ENCODE results near the gene PLA1A. TPM values are rescaled to one million over a fixed set of nuclear protein-coding genes. Genes with fewer than 3 reads are reported as not detected.

PLA1A gene
- total RNA-seq, 5 donors from 2014 or later (not counting 1 experiment from before 2014, with no cell fraction given), result not detected

DNA sequence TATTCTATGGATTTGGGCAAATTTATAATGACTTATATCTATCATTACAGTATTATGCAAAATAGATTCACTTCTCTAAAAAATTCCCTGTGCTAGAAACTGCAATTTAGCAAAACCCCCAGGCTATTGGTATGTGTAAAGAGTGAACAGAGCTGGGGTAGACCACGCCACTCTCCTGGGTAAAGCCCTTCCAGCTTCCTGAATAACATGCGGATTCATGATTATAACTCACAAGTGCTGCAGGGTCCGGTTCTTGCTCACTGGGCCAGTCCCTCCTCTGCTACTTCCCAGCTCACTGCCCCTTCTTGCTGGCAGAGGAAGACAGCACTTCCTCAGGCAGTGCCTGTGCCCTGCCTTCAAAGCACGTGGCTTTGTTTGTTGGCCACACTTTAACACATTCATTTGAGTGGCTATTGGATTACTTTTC, 42.4 kb upstream of the PLA1A start:
- H3K9me3 ChIP-seq, result no peaks in the 10 kb centered on the region
- no peak overlapping the region for H3K27ac ChIP-seq (ENCODE audit: low read length)
- 66% methylated on average over 2 of the region's 4 CpGs for WGBS (ENCODE audit: insufficient coverage)
- no peaks in the 10 kb centered on the region for H3K36me3 ChIP-seq (ENCODE audit: control insufficient read depth in 2 of 2, extremely low read depth in 1 of 2, insufficient read depth in 1 of 2, low read length in 1 of 2)
- ChIA-PET POLR2A (no interaction called here), CTCF (no interaction called here)
- H3K4me1 ChIP-seq (ENCODE audit: control insufficient read depth in 1 of 2, extremely low read depth in 1 of 2, insufficient read depth in 2 of 2, low read length in 2 of 2), result peaks cover 0 to 4% of the 10 kb centered on the region in 2 experiments
- H3K4me1 Mint-ChIP-seq, result peaks cover 10 to 33% (median 21%) of the 10 kb centered on the region in 3 donors
- no peaks in the 10 kb centered on the region for H3K9me3 Mint-ChIP-seq
- H3K4me3 Mint-ChIP-seq, result no peak overlapping the region
- ATAC-seq (replicated peaks in 1 of 4), result no peak
- H3K27ac Mint-ChIP-seq, result no peak overlapping the region
- peak in 1 of 35 experiments; percentile 12 for DNase-seq
- H3K36me3 Mint-ChIP-seq, result no peaks in the 10 kb centered on the region
- no peaks in the 10 kb centered on the region for H3K27me3 ChIP-seq (replicated peaks in 1 of 2; ENCODE audit: control insufficient read depth in 2 of 2, extremely low read depth in 1 of 2, insufficient read depth in 2 of 2, low read length in 1 of 2)
- H3K27me3 Mint-ChIP-seq, result peaks cover 0 to 3% of the 10 kb centered on the region in 2 donors
- no peak overlapping the region for H3K4me3 ChIP-seq (ENCODE audit: control insufficient read depth in 1 of 2, extremely low read depth in 1 of 2, low read length in 1 of 2)

DNA sequence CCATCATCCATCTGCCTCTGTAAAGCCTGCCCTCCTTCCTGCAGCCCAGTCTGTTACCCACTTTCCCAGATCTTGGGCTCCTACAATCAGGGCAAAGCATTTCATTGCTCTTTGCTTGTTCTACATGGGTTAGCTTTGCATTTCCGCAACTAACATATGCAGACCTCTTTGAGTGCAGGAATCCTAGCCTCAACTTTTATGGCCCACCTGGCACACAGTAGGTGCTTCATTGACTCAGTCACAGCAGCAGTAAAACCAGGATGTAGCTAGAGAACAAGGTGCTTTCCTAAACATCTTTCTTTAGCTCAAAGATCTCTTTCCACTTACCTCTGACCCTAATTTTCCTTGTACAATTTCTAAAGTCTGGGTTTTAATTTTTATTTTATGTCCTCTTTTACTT, 41.8 kb upstream of the PLA1A start:
- Histone ChIP-seq H3K27ac (ENCODE audit: low read length) (no peak overlapping the region), H3K27me3 (replicated peaks in 1 of 2; ENCODE audit: control insufficient read depth in 2 of 2, extremely low read depth in 1 of 2, insufficient read depth in 2 of 2, low read length in 1 of 2) (no peaks in the 10 kb centered on the region), H3K4me3 (ENCODE audit: control insufficient read depth in 1 of 2, extremely low read depth in 1 of 2, low read length in 1 of 2) (no peak overlapping the region), H3K4me1 (ENCODE audit: control insufficient read depth in 1 of 2, extremely low read depth in 1 of 2, insufficient read depth in 2 of 2, low read length in 2 of 2) (peaks cover 0 to 4% of the 10 kb centered on the region in 2 experiments), H3K9me3 (no peaks in the 10 kb centered on the region), H3K36me3 (ENCODE audit: control insufficient read depth in 2 of 2, extremely low read depth in 1 of 2, insufficient read depth in 1 of 2, low read length in 1 of 2) (no peaks in the 10 kb centered on the region)
- POLR2A ChIA-PET, result no interaction called here
- H3K27ac Mint-ChIP-seq, result no peak overlapping the region
- no peak overlapping the region for H3K4me3 Mint-ChIP-seq
- no peak for DNase-seq
- H3K36me3 Mint-ChIP-seq, result no peaks in the 10 kb centered on the region
- H3K9me3 Mint-ChIP-seq, result no peaks in the 10 kb centered on the region
- peaks cover 10 to 33% (median 21%) of the 10 kb centered on the region in 3 donors for H3K4me1 Mint-ChIP-seq
- 90% methylated on average over 1 of the region's 1 CpG for WGBS (ENCODE audit: insufficient coverage)
- CTCF ChIA-PET, result interaction anchor here in 1 of 2 donors (0.7 kb wide), 1 partner anchor 210 kb away, joined by 7 read pairs; no protein-coding TSS in a partner anchor
- ATAC-seq (replicated peaks in 1 of 4), result no peak
- H3K27me3 Mint-ChIP-seq, result peaks cover 0 to 3% of the 10 kb centered on the region in 2 donors

DNA sequence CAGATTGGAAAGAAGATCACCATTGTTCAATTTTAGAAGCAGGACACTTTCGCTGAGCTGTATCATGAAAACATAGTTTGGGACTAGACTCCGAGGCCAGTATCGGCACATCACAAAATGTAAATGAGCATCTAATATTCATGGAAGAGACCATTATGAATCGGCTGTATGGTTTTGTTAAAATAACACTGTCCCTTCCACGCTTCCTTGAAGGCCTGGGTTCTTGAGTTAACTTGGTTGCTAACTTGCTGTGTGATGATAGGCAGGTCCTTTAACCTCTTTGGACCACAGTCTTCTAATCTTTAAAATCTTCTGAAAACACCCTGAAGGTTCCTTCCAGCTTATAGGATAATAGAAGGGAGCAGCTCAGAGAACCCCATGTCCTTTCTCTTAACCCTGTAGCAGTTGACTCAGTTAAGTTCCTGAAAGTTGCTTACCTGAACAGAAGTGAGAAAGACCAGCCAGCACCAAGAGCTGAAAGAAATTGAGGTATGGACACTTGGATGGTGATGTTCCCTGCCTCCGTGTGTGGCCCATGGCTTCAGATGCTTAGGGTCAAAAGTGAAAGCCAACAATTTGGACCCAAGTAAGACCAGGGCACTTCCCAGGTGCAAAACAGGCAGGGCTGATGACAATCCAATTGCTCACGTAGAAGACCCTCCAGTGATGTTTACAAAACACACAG, 40.4 kb upstream of the PLA1A start:
- Histone ChIP-seq H3K36me3 (ENCODE audit: control insufficient read depth in 2 of 2, extremely low read depth in 1 of 2, insufficient read depth in 1 of 2, low read length in 1 of 2) (no peaks in the 10 kb centered on the region), H3K4me1 (ENCODE audit: control insufficient read depth in 1 of 2, extremely low read depth in 1 of 2, insufficient read depth in 2 of 2, low read length in 2 of 2) (peaks cover 0 to 6% of the 10 kb centered on the region in 2 experiments), H3K27ac (ENCODE audit: low read length) (no peak overlapping the region), H3K27me3 (replicated peaks in 1 of 2; ENCODE audit: control insufficient read depth in 2 of 2, extremely low read depth in 1 of 2, insufficient read depth in 2 of 2, low read length in 1 of 2) (no peaks in the 10 kb centered on the region), H3K9me3 (no peaks in the 10 kb centered on the region), H3K4me3 (ENCODE audit: control insufficient read depth in 1 of 2, extremely low read depth in 1 of 2, low read length in 1 of 2) (no peak overlapping the region)
- Mint-ChIP-seq H3K36me3 (no peaks in the 10 kb centered on the region), H3K27ac (no peak overlapping the region), H3K4me3 (peak overlapping the region in 1 of 3 donors; percentile 1), H3K4me1 (peaks cover 11 to 33% (median 24%) of the 10 kb centered on the region in 3 donors), H3K9me3 (no peaks in the 10 kb centered on the region), H3K27me3 (peaks cover 0 to 3% of the 10 kb centered on the region in 2 donors)
- DNase-seq, result no peak
- 86% methylated on average over 2 of the region's 7 CpGs for WGBS (ENCODE audit: insufficient coverage)
- ATAC-seq (replicated peaks in 1 of 4), result no peak
- POLR2A ChIA-PET, result no interaction called here
- CTCF ChIA-PET, result interaction anchor here in 1 of 2 donors (0.6 kb wide), 1 partner anchor 710 kb away, joined by 3 read pairs; no protein-coding TSS in a partner anchor

DNA sequence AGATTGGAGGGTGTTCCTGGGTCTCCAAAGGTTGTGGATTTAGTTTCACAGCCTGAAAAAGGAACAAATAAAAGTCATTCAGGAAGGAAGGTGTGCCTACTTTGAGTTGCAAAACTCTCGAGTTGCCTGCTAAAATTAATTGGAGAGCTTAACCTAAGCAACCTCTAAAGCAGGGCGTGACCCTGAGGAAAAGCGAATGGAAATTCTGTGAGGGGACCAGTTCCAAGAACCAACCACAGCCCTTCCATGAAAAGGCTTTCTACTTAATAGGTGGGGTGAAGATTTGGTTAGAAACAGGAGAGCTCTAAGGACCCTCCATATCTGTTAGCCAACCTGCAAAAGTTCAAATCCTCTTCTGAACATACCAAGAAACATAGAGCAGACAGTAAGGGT, 39.8 kb upstream of the PLA1A start:
- Histone ChIP-seq H3K36me3 (ENCODE audit: control insufficient read depth in 2 of 2, extremely low read depth in 1 of 2, insufficient read depth in 1 of 2, low read length in 1 of 2) (no peaks in the 10 kb centered on the region), H3K4me3 (ENCODE audit: control insufficient read depth in 1 of 2, extremely low read depth in 1 of 2, low read length in 1 of 2) (no peak overlapping the region), H3K4me1 (ENCODE audit: control insufficient read depth in 1 of 2, extremely low read depth in 1 of 2, insufficient read depth in 2 of 2, low read length in 2 of 2) (peaks cover 0 to 11% of the 10 kb centered on the region in 2 experiments), H3K9me3 (no peaks in the 10 kb centered on the region), H3K27me3 (replicated peaks in 1 of 2; ENCODE audit: control insufficient read depth in 2 of 2, extremely low read depth in 1 of 2, insufficient read depth in 2 of 2, low read length in 1 of 2) (no peaks in the 10 kb centered on the region), H3K27ac (ENCODE audit: low read length) (no peak overlapping the region)
- Mint-ChIP-seq H3K4me1 (peaks cover 17 to 33% (median 30%) of the 10 kb centered on the region in 3 donors), H3K27ac (no peak overlapping the region), H3K36me3 (no peaks in the 10 kb centered on the region), H3K4me3 (peak overlapping the region in 2 of 3 donors; percentile 1 to 31), H3K9me3 (no peaks in the 10 kb centered on the region), H3K27me3 (peaks cover 0 to 3% of the 10 kb centered on the region in 2 donors)
- no peak for ATAC-seq (replicated peaks in 1 of 4)
- POLR2A ChIA-PET, result no interaction called here
- CTCF ChIA-PET, result interaction anchor here in 1 of 2 donors (0.6 kb wide), 1 partner anchor 710 kb away, joined by 3 read pairs; no protein-coding TSS in a partner anchor
- no peak for DNase-seq
- no CpG with 5 or more reads among the region's 3 CpGs for WGBS (ENCODE audit: insufficient coverage)

DNA sequence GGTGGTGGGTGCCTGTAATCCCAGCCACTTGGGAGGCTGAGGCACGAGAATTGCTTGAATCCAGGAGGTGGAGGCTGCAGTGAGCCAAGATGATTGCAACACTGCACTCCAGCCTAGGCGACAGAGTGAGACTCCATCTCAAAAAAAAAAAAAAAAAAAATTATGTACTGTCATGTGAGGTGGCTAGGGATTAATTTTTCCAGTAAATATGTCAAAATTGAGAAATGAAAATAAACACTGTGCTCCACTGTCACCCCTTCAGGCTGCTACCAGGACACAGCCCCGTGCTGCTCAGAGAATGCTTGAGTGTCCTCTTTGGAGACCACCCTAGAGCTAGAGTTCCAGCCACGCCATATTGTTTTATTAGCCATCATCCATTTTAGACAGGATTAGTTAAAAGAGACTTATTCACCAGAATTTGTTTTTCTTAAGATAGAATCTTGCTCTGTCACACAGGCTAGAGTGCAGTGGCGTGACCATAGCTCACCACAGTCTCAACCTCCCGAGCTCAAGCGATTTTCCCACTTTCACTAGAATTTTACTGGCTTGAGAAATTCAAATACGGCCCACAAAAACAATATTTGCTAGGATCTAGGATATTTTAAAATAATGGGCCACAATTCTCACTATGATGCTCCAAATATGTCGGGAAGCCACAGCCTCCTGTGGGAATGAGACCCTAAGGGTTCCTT, 38.9 kb upstream of the PLA1A start:
- H3K36me3 Mint-ChIP-seq, result no peaks in the 10 kb centered on the region
- peak overlapping the region in 1 of 3 donors; percentile 7 for H3K4me3 Mint-ChIP-seq
- 100% methylated on average over 1 of the region's 9 CpGs for WGBS (ENCODE audit: insufficient coverage)
- Histone ChIP-seq H3K36me3 (ENCODE audit: control insufficient read depth in 2 of 2, extremely low read depth in 1 of 2, insufficient read depth in 1 of 2, low read length in 1 of 2) (no peaks in the 10 kb centered on the region), H3K4me1 (ENCODE audit: control insufficient read depth in 1 of 2, extremely low read depth in 1 of 2, insufficient read depth in 2 of 2, low read length in 2 of 2) (peaks cover 0 to 11% of the 10 kb centered on the region in 2 experiments), H3K9me3 (no peaks in the 10 kb centered on the region), H3K4me3 (ENCODE audit: control insufficient read depth in 1 of 2, extremely low read depth in 1 of 2, low read length in 1 of 2) (peak overlapping the region in 1 of 2 donors; percentile 8), H3K27me3 (replicated peaks in 1 of 2; ENCODE audit: control insufficient read depth in 2 of 2, extremely low read depth in 1 of 2, insufficient read depth in 2 of 2, low read length in 1 of 2) (no peaks in the 10 kb centered on the region), H3K27ac (ENCODE audit: low read length) (no peak overlapping the region)
- CTCF ChIA-PET, result interaction anchor here in 1 of 2 donors (0.6 kb wide), 1 partner anchor 405 kb away, joined by 3 read pairs; no protein-coding TSS in a partner anchor
- H3K9me3 Mint-ChIP-seq, result no peaks in the 10 kb centered on the region
- no peak overlapping the region for H3K27ac Mint-ChIP-seq
- POLR2A ChIA-PET, result interaction anchor here in 1 of 2 donors (0.7 kb wide), 1 partner anchor 535 kb away, joined by 3 read pairs; no protein-coding TSS in a partner anchor
- DNase-seq (no peak), ATAC-seq (replicated peaks in 1 of 4) (no peak)
- H3K4me1 Mint-ChIP-seq, result peaks cover 17 to 33% (median 30%) of the 10 kb centered on the region in 3 donors
- peaks cover 0 to 3% of the 10 kb centered on the region in 2 donors for H3K27me3 Mint-ChIP-seq

DNA sequence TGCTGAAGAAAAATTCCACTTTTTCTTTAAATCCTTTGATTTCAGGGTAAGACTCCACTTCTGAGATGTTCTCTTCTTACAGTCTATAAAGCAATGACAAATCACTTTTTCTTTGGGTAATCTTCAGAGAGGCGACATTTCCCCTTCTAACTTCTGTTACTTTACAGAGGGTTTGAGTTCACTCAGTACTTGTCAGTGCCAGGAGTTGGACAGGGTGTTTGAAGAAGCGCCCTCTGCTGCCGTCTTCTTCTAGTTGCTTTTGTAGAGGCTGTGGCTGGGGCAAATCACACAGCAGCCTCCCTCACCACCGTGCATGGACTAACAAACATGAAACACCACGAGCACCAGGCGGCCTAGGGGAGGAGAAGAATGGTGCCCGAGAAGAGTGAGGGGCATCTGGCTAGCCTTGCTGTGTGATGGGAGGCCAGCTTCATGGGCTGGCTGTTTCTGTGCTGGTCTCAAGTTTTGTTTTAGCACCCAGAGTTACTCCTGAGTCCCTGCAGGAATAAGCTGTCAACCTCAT, 38.2 kb upstream of the PLA1A start, which contains the start of gene CD80:
CD80 (minus strand) TSS at position 174 of the 523 bp plus-strand sequence. CDS start 1,886 bp downstream, outside the sequence.
- H3K4me1 Mint-ChIP-seq, result peaks cover 17 to 33% (median 30%) of the 10 kb centered on the region in 3 donors
- ChIA-PET POLR2A (interaction anchor here (0.5 to 0.7 kb wide), 3 partner anchors 16 to 534 kb away, joined by 3 read pairs; no protein-coding TSS in a partner anchor), CTCF (interaction anchor here in 1 of 2 donors (0.6 to 0.7 kb wide), 2 partner anchors 67 to 406 kb away, joined by 3 to 6 read pairs; no protein-coding TSS in a partner anchor)
- H3K4me3 Mint-ChIP-seq, result peak within 1 kb of the TSS; percentile 7 to 25 (median 13)
- WGBS (ENCODE audit: insufficient coverage), result no CpG with 5 or more reads among the region's 7 CpGs
- H3K4me3 ChIP-seq (ENCODE audit: control insufficient read depth in 1 of 2, extremely low read depth in 1 of 2, low read length in 1 of 2), result peak within 1 kb of the TSS in 1 of 2 donors; percentile 8
- H3K36me3 ChIP-seq (ENCODE audit: control insufficient read depth in 2 of 2, extremely low read depth in 1 of 2, insufficient read depth in 1 of 2, low read length in 1 of 2), result no peaks in the 10 kb centered on the region
- H3K27me3 ChIP-seq (replicated peaks in 1 of 2; ENCODE audit: control insufficient read depth in 2 of 2, extremely low read depth in 1 of 2, insufficient read depth in 2 of 2, low read length in 1 of 2), result no peaks in the 10 kb centered on the region
- H3K36me3 Mint-ChIP-seq, result no peaks in the 10 kb centered on the region
- peak in 32 of 35 experiments; percentile 12 to 66 (median 40) for DNase-seq
- H3K27me3 Mint-ChIP-seq, result peaks cover 0 to 3% of the 10 kb centered on the region in 2 donors
- no peaks in the 10 kb centered on the region for H3K9me3 Mint-ChIP-seq
- H3K9me3 ChIP-seq, result no peaks in the 10 kb centered on the region
- no peak within 1 kb of the TSS for H3K27ac ChIP-seq (ENCODE audit: low read length)
- peak; percentile 66 to 80 (median 76) for ATAC-seq (replicated peaks in 1 of 4)
- peak within 1 kb of the TSS in 1 of 2 donors; percentile 52 for H3K27ac Mint-ChIP-seq
- peaks cover 0 to 11% of the 10 kb centered on the region in 2 experiments for H3K4me1 ChIP-seq (ENCODE audit: control insufficient read depth in 1 of 2, extremely low read depth in 1 of 2, insufficient read depth in 2 of 2, low read length in 2 of 2)

All from T-cell (primary cell).